SK-N-SH (cell line): ENCODE measurements around the gene TIGD3. TPM values are rescaled to one million over a fixed set of nuclear protein-coding genes. Genes with fewer than 3 reads are reported as not detected.

Source experiments
- CTCF ChIA-PET: fragments of 300-600, 350-600 bp; formaldehyde crosslinking; extraction: SDS; loops from one replicate; lab custom pipeline; 2021; lab: Yijun Ruan, JAX
- POLR2A ChIA-PET: fragments of 350-600 bp; sonication (Branson Sonifier 250); formaldehyde crosslinking; extraction: SDS; loops from one replicate; lab custom pipeline; 2020; ENCODE audit warnings: antibody characterized with exemption, inconsistent platforms; lab: Yijun Ruan, JAX
- DNase-seq: peaks from one replicate; pipeline ENCODE4 v3.0.0; 2012
- H2AFZ ChIP-seq: fragments of 200-600 bp; sonication (generic); 2 replicates; pipeline ENCODE4 v1.8.1; 2016; ENCODE audit warnings: antibody characterized with exemption, mild to moderate bottlenecking, low read depth
- H3F3A ChIP-seq: fragments of 200-600 bp; sonication (generic); replicated peaks from 2 replicates; pipeline ENCODE3; 2016; ENCODE audit warnings: antibody characterized with exemption, mild to moderate bottlenecking; ENCODE audit not compliant: insufficient read depth
- H3K27ac ChIP-seq, 2 experiments: fragments of 200-500 bp in 1 of 2; fragments of 200-600 bp in 1 of 2; sonication (Bioruptor generic) in 1 of 2; sonication (generic), shearing (Covaris generic) in 1 of 2; 2 replicates each; pipeline versions ENCODE4 v1.5.1 to v1.6.1; 2014 to 2016; ENCODE audit warnings: low read depth in 2 of 2, inconsistent platforms in 1 of 2, low read length in 1 of 2, mild to moderate bottlenecking in 1 of 2, mixed read lengths in 1 of 2
- H3K27me3 ChIP-seq: fragments of 200-600 bp; sonication (generic), shearing (Covaris generic); 2 replicates; pipeline ENCODE4 v1.6.1; 2016; ENCODE audit warnings: mixed run types; ENCODE audit not compliant: insufficient read depth
- H3K36me3 ChIP-seq, 2 experiments: fragments of 200-500 bp in 1 of 2; fragments of 200-600 bp in 1 of 2; sonication (Bioruptor generic) in 1 of 2; sonication (generic) in 1 of 2; replicated peaks in 1 of 2; 2 replicates each; pipeline versions ENCODE3 to v1.5.1; 2014 to 2016; ENCODE audit warnings: low read length in 1 of 2, mild to moderate bottlenecking in 1 of 2; ENCODE audit not compliant: insufficient read depth in 2 of 2, control insufficient read depth in 1 of 2
- H3K4me1 ChIP-seq, 2 experiments: fragments of 200-500 bp in 1 of 2; fragments of 200-600 bp in 1 of 2; sonication (Bioruptor generic) in 1 of 2; sonication (generic), shearing (Covaris generic) in 1 of 2; 2 replicates each; pipeline versions ENCODE4 v1.5.1 to v1.6.1; 2014 to 2016; ENCODE audit warnings: low read depth in 1 of 2, low read length in 1 of 2, mixed run types in 1 of 2; ENCODE audit not compliant: insufficient read depth in 2 of 2, control insufficient read depth in 1 of 2
- H3K4me2 ChIP-seq: fragments of 200-600 bp; sonication (generic), shearing (Covaris generic); 2 replicates; pipeline ENCODE4 v1.6.1; 2017; ENCODE audit warnings: mixed run types
- H3K4me3 ChIP-seq, 2 experiments: fragments of 200-500 bp in 1 of 2; fragments of 200-600 bp in 1 of 2; sonication (Bioruptor generic) in 1 of 2; sonication (generic), shearing (Covaris generic) in 1 of 2; 2 replicates each; pipeline versions ENCODE4 v1.5.1 to v1.8.1; 2014 to 2016; ENCODE audit warnings: low read depth in 2 of 2, inconsistent platforms in 1 of 2, low read length in 1 of 2, mild to moderate bottlenecking in 1 of 2, mixed read lengths in 1 of 2, moderate library complexity in 1 of 2
- H3K79me2 ChIP-seq: fragments of 200-600 bp; sonication (generic); 2 replicates; pipeline ENCODE4 v1.8.1; 2017; ENCODE audit warnings: mild to moderate bottlenecking; ENCODE audit not compliant: insufficient read depth
- H3K9ac ChIP-seq: fragments of 200-600 bp; sonication (generic); 2 replicates; pipeline ENCODE4 v1.6.1; 2017; ENCODE audit warnings: mixed run types
- H3K9me2 ChIP-seq: fragments of 200-600 bp; sonication (generic); 2 replicates; pipeline ENCODE4 v1.6.1; 2017; ENCODE audit warnings: mixed run types
- H3K9me3 ChIP-seq: fragments of 200-600 bp; sonication (generic); 2 replicates; pipeline ENCODE4 v1.6.1; 2017; ENCODE audit warnings: mixed run types, mild to moderate bottlenecking, moderate library complexity
- H4K20me1 ChIP-seq: fragments of 200-600 bp; sonication (generic); 2 replicates; pipeline ENCODE4 v1.6.1; 2017; ENCODE audit warnings: mild to moderate bottlenecking, mixed run types; ENCODE audit not compliant: insufficient read depth
- ELF1 ChIP-seq: IDR thresholded peaks from 2 replicates; pipeline ENCODE4 v1.4.0; 2012
- EZH2phosphoT487 ChIP-seq: fragments of 200-600 bp; sonication (generic); IDR thresholded peaks from 2 replicates; pipeline ENCODE4 v1.6.1; 2017; ENCODE audit warnings: low read depth, mixed run types, mild to moderate bottlenecking, antibody characterized with exemption, moderate library complexity, borderline replicate concordance
- FOSL2 ChIP-seq: IDR thresholded peaks from 2 replicates; pipeline ENCODE4 v1.4.0; 2012; ENCODE audit warnings: low read depth, mild to moderate bottlenecking, moderate library complexity, borderline replicate concordance
- FOXJ3 ChIP-seq: sonication (generic); formaldehyde crosslinking; IDR thresholded peaks from 2 replicates; pipeline ENCODE4 v1.5.1; 2020; ENCODE audit warnings: mild to moderate bottlenecking, missing genetic modification reagents
- FOXM1 ChIP-seq: IDR thresholded peaks from 2 replicates; pipeline ENCODE4 v1.4.0; 2012; ENCODE audit warnings: low read depth, mild to moderate bottlenecking
- GATA2 ChIP-seq: sonication (generic); formaldehyde crosslinking; IDR thresholded peaks from 2 replicates; pipeline ENCODE4 v1.5.0; 2020; ENCODE audit warnings: mild to moderate bottlenecking, missing genetic modification reagents
- MEF2A ChIP-seq: IDR thresholded peaks from 2 replicates; pipeline ENCODE4 v1.4.0; 2012; ENCODE audit warnings: low read depth, borderline replicate concordance
- NFIC ChIP-seq: IDR thresholded peaks from 2 replicates; pipeline ENCODE4 v1.4.0; 2012; ENCODE audit warnings: borderline replicate concordance
- RAD21 ChIP-seq: IDR thresholded peaks from 2 replicates; pipeline ENCODE4 v1.6.1; 2012; ENCODE audit warnings: mild to moderate bottlenecking, low read length
- SMC3 ChIP-seq: IDR thresholded peaks from 2 replicates; pipeline ENCODE4 v1.6.1; 2012; ENCODE audit warnings: low read depth, low read length, improper control_type of control experiment
- TAF1 ChIP-seq: IDR thresholded peaks from 2 replicates; pipeline ENCODE4 v1.6.1; 2012; ENCODE audit warnings: low read depth, mild to moderate bottlenecking, low read length, moderate library complexity, borderline replicate concordance
- TCF12 ChIP-seq: IDR thresholded peaks from 2 replicates; pipeline ENCODE4 v1.4.0; 2012
- TEAD4 ChIP-seq: IDR thresholded peaks from 2 replicates; pipeline ENCODE4 v1.4.0; 2012; ENCODE audit warnings: mild to moderate bottlenecking, borderline replicate concordance; ENCODE audit not compliant: insufficient read depth
- YY1 ChIP-seq: IDR thresholded peaks from 2 replicates; pipeline ENCODE4 v1.4.0; 2012; ENCODE audit warnings: low read depth, mild to moderate bottlenecking
- WGBS: methylation state at CpG from one replicate; pipeline ENCODE4 v1.1.6; 2017; ENCODE audit warnings: low lambda C conversion rate; 5-methylcytosine and 5-hydroxymethylcytosine counted together
- polyA plus RNA-seq, 3 experiments: library from polyadenylated mRNA; depleted of rRNA; stranded (reverse); fragments of >200 nt; gene quantifications; 2 replicates each; pipeline ENCODE4 v1.2.3, GENCODE V29; 2012
- TF ChIP-seq, protein P1 (sequence below): IDR thresholded peaks from 2 replicates; pipeline ENCODE4; 2012
- TF ChIP-seq, protein P2 (sequence below): IDR thresholded peaks from 2 replicates; pipeline ENCODE4 v1.6.1; 2012; ENCODE audit warnings: mild to moderate bottlenecking, low read depth, low read length, moderate library complexity
- TF ChIP-seq, protein P3 (sequence below): fragments of 150-350 bp; IDR thresholded peaks from 2 replicates; pipeline ENCODE4 v1.6.1; 2017; ENCODE audit warnings: antibody characterized with exemption, low read length, low read depth, borderline replicate concordance
- TF ChIP-seq, protein P4 (sequence below): IDR thresholded peaks from 2 replicates; pipeline ENCODE4 v1.4.0; 2012; ENCODE audit warnings: low read depth, borderline replicate concordance

The TIGD3 gene
- polyA plus RNA-seq, 1 of the 3 experiments (the other 2 are of a cell fraction) = 0.41 TPM

DNA sequence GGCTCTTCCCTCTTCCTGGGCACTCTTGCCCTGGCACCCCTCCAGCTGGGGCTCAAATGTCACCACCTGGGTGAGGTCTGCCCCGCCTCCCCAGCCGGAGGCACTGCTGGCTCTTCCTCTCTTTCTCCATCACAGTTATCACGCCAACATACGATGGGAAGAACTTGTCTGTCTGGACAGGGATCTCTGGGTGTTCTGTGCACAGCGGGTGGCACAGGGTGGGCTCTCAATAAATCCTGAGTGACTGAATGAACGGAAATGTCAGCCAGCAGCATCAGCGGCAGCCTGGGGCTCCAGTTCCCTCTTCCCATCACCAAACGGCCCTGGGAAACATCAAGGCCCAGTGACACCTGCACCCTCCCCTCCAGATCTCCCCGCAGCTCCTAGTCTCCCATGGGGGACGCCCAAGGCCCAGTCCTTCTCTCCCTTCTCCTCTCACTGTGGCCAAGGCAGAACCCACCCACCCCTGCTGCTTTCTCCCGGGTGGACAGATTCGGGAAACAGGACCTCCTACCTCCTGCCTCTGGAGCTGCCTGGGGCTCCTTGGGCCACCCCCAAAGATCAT is 28.3 kb downstream of the TIGD3 start:
- H3K4me2 ChIP-seq = peak overlapping the region; percentile 90
- POLR2A ChIA-PET = interaction anchor here (0.5 to 3.9 kb wide), 7 partner anchors 32 to 128 kb away, joined by 3 to 24 read pairs (median 3); partner anchors contain the start of genes MALAT1 and NEAT1
- no peaks in the 10 kb centered on the region for H3K27me3 ChIP-seq
- no peaks in the 10 kb centered on the region for H3K9me2 ChIP-seq
- H3K9ac ChIP-seq = peak overlapping the region; percentile 86
- CTCF ChIA-PET = interaction anchor here (1.0 to 2.4 kb wide), 10 partner anchors 10 to 127 kb away, joined by 3 to 11 read pairs (median 4); no protein-coding TSS in a partner anchor
- peaks cover 32 to 46% of the 10 kb centered on the region in 2 experiments; a peak in 3 of 4 replicates for H3K4me1 ChIP-seq
- H3K36me3 ChIP-seq = no peaks in the 10 kb centered on the region
- WGBS = 10% methylated on average over 11 of the region's 12 CpGs
- peak; percentile 58 for DNase-seq
- peaks cover 31% of the 10 kb centered on the region for H3F3A ChIP-seq
- TF ChIP-seq TCF12 (0 out of 2 replicates have a peak, but pooled peaks have one; percentile 11), ELF1 (0 out of 2 replicates have a peak, but pooled peaks have one; percentile 24), NFIC (peak; percentile 65), FOXM1 (no peak), SMC3 (no peak)
- TF ChIP-seq, protein P1, sequence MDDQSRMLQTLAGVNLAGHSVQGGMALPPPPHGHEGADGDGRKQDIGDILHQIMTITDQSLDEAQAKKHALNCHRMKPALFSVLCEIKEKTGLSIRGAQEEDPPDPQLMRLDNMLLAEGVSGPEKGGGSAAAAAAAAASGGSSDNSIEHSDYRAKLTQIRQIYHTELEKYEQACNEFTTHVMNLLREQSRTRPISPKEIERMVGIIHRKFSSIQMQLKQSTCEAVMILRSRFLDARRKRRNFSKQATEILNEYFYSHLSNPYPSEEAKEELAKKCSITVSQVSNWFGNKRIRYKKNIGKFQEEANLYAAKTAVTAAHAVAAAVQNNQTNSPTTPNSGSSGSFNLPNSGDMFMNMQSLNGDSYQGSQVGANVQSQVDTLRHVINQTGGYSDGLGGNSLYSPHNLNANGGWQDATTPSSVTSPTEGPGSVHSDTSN = peak; percentile 28
- H4K20me1 ChIP-seq = no peaks in the 10 kb centered on the region
- H3K9me3 ChIP-seq = no peaks in the 10 kb centered on the region
- peak overlapping the region; percentile 55 for H2AFZ ChIP-seq
- peak overlapping the region; percentile 44 to 61 for H3K4me3 ChIP-seq
- H3K27ac ChIP-seq = peak overlapping the region; percentile 98 to 99
- H3K79me2 ChIP-seq = peaks cover 33% of the 10 kb centered on the region

DNA sequence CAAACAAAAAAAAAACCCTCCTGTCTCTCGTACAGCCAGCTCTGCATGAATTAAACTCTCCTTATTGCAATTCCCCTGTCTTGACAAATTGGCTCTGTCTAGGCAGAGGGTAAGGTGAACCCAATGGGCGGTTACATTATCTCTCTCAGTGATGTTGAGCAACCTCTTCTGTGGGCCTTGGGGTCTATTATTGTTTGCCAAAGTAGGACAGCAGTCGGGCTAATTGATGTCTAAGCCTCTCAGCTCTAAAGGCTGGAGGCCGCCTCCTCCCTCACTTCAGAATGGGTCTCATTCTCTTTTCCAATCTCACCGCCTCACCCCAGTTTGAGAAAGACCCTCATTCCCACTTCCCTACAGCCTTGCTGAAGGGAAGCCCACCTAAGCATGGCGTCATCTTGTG is 29.2 kb downstream of the TIGD3 start:
- no peaks in the 10 kb centered on the region for H3K36me3 ChIP-seq
- H3K4me3 ChIP-seq = no peak overlapping the region
- H3K27me3 ChIP-seq = no peaks in the 10 kb centered on the region
- H3K79me2 ChIP-seq = peaks cover 42% of the 10 kb centered on the region
- H4K20me1 ChIP-seq = no peaks in the 10 kb centered on the region
- peaks cover 31% of the 10 kb centered on the region for H3F3A ChIP-seq
- H2AFZ ChIP-seq = no peak overlapping the region
- H3K9ac ChIP-seq = no peak overlapping the region
- peaks cover 38 to 48% of the 10 kb centered on the region in 2 experiments; a peak in 3 of 4 replicates for H3K4me1 ChIP-seq
- POLR2A ChIA-PET = interaction anchor here (0.8 to 3.9 kb wide), 3 partner anchors 40 to 180 kb away, joined by 3 to 24 read pairs (median 24); partner anchors contain the start of genes MALAT1 and NEAT1
- H3K9me3 ChIP-seq = no peaks in the 10 kb centered on the region
- H3K9me2 ChIP-seq = no peaks in the 10 kb centered on the region
- 90% methylated on average over 6 of the region's 6 CpGs for WGBS
- H3K4me2 ChIP-seq = 0 out of 2 replicates have a peak overlapping the region, but pooled peaks have one; percentile 90
- peak overlapping the region; percentile 98 to 99 for H3K27ac ChIP-seq
- CTCF ChIA-PET = interaction anchor here (1.0 to 2.4 kb wide), 7 partner anchors 17 to 126 kb away, joined by 3 to 11 read pairs (median 4); no protein-coding TSS in a partner anchor
- DNase-seq = no peak
- no peak for TF ChIP-seq ELF1
- TF ChIP-seq RAD21 = no peak
- TF ChIP-seq, protein P2, sequence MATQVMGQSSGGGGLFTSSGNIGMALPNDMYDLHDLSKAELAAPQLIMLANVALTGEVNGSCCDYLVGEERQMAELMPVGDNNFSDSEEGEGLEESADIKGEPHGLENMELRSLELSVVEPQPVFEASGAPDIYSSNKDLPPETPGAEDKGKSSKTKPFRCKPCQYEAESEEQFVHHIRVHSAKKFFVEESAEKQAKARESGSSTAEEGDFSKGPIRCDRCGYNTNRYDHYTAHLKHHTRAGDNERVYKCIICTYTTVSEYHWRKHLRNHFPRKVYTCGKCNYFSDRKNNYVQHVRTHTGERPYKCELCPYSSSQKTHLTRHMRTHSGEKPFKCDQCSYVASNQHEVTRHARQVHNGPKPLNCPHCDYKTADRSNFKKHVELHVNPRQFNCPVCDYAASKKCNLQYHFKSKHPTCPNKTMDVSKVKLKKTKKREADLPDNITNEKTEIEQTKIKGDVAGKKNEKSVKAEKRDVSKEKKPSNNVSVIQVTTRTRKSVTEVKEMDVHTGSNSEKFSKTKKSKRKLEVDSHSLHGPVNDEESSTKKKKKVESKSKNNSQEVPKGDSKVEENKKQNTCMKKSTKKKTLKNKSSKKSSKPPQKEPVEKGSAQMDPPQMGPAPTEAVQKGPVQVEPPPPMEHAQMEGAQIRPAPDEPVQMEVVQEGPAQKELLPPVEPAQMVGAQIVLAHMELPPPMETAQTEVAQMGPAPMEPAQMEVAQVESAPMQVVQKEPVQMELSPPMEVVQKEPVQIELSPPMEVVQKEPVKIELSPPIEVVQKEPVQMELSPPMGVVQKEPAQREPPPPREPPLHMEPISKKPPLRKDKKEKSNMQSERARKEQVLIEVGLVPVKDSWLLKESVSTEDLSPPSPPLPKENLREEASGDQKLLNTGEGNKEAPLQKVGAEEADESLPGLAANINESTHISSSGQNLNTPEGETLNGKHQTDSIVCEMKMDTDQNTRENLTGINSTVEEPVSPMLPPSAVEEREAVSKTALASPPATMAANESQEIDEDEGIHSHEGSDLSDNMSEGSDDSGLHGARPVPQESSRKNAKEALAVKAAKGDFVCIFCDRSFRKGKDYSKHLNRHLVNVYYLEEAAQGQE = no peak
- TF ChIP-seq, protein P3, sequence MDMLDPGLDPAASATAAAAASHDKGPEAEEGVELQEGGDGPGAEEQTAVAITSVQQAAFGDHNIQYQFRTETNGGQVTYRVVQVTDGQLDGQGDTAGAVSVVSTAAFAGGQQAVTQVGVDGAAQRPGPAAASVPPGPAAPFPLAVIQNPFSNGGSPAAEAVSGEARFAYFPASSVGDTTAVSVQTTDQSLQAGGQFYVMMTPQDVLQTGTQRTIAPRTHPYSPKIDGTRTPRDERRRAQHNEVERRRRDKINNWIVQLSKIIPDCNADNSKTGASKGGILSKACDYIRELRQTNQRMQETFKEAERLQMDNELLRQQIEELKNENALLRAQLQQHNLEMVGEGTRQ = no peak
- TF ChIP-seq TAF1 = no peak
- TF ChIP-seq FOSL2 = no peak
- TF ChIP-seq FOXJ3 = no peak
- TF ChIP-seq EZH2phosphoT487 = no peak
- TF ChIP-seq SMC3 = no peak
- TF ChIP-seq, protein P4, sequence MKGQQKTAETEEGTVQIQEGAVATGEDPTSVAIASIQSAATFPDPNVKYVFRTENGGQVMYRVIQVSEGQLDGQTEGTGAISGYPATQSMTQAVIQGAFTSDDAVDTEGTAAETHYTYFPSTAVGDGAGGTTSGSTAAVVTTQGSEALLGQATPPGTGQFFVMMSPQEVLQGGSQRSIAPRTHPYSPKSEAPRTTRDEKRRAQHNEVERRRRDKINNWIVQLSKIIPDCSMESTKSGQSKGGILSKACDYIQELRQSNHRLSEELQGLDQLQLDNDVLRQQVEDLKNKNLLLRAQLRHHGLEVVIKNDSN = no peak
- no peak for TF ChIP-seq YY1
- TF ChIP-seq GATA2 (CRISPR knock-in tag) = no peak
- no peak for TF ChIP-seq TEAD4
- no peak for TF ChIP-seq MEF2A
